Osteocyte (in vitro differentiated cells): ENCODE data around the gene IGF2R. TPM values are rescaled to one million over a fixed set of nuclear protein-coding genes. Genes with fewer than 3 reads are reported as not detected.

ENCODE experiments used
- DNase-seq: peaks from one replicate; pipeline ENCODE4 v3.0.0; 2021; ENCODE audit warnings: mixed read lengths; ENCODE audit not compliant: unreplicated experiment; ENCODE audit errors: extremely low spot score
- H3K27ac Mint-ChIP-seq: one replicate; pipeline ENCODE4 v1.8.0; 2021; ENCODE audit warnings: mild to moderate bottlenecking, mixed read lengths; ENCODE audit not compliant: unreplicated experiment
- H3K27me3 Mint-ChIP-seq: one replicate; pipeline ENCODE4 v1.8.0; 2021; ENCODE audit warnings: mixed read lengths; ENCODE audit not compliant: unreplicated experiment
- H3K36me3 Mint-ChIP-seq: one replicate; pipeline ENCODE4 v1.8.0; 2021; ENCODE audit warnings: mixed read lengths; ENCODE audit not compliant: unreplicated experiment
- H3K4me1 Mint-ChIP-seq: one replicate; pipeline ENCODE4 v1.8.0; 2021; ENCODE audit warnings: mixed read lengths; ENCODE audit not compliant: unreplicated experiment
- H3K4me3 Mint-ChIP-seq: one replicate; pipeline ENCODE4 v1.8.0; 2021; ENCODE audit warnings: mild to moderate bottlenecking, moderate library complexity, mixed read lengths; ENCODE audit not compliant: unreplicated experiment
- H3K9me3 Mint-ChIP-seq: one replicate; pipeline ENCODE4 v1.8.0; 2021; ENCODE audit warnings: mixed read lengths; ENCODE audit not compliant: unreplicated experiment
- CTCF ChIP-seq: fragments of 200-600 bp; sonication (generic); IDR thresholded peaks from 2 replicates; pipeline ENCODE4 v1.5.0; 2021; ENCODE audit warnings: antibody characterized with exemption, mild to moderate bottlenecking, moderate library complexity
- total RNA-seq: library from RNA; stranded (reverse); gene quantifications from 2 replicates; pipeline ENCODE4 v1.2.1, GENCODE V29; 2021

IGF2R gene
- total RNA-seq, 1 donor from 2014 or later: 196 TPM

- Mint-ChIP-seq H3K4me3 (no peak overlapping the region), H3K27me3 (no peaks in the 10 kb centered on the region), H3K27ac (no peak overlapping the region), H3K9me3 (no peaks in the 10 kb centered on the region), H3K36me3 (peaks cover 46% of the 10 kb centered on the region), H3K4me1 (peaks cover 14% of the 10 kb centered on the region)
- TF ChIP-seq CTCF: no peak
- no peak for DNase-seq
Measured at GRCh38 chr6:160015778-160016684, 47.1 kb downstream of the IGF2R start.

- no peaks in the 10 kb centered on the region for H3K9me3 Mint-ChIP-seq
- H3K36me3 Mint-ChIP-seq: peaks cover 15% of the 10 kb centered on the region
- H3K4me1 Mint-ChIP-seq: no peaks in the 10 kb centered on the region
- H3K27ac Mint-ChIP-seq: no peak overlapping the region
- TF ChIP-seq CTCF: no peak
- no peak for DNase-seq
- H3K27me3 Mint-ChIP-seq: no peaks in the 10 kb centered on the region
- no peak overlapping the region for H3K4me3 Mint-ChIP-seq
Measured at GRCh38 chr6:160022101-160022500, 53.2 kb downstream of the IGF2R start.

- no peak for TF ChIP-seq CTCF
- peaks cover 21% of the 10 kb centered on the region for H3K36me3 Mint-ChIP-seq
- H3K9me3 Mint-ChIP-seq: no peaks in the 10 kb centered on the region
- no peaks in the 10 kb centered on the region for H3K27me3 Mint-ChIP-seq
- H3K4me3 Mint-ChIP-seq: no peak overlapping the region
- DNase-seq: no peak
- no peak overlapping the region for H3K27ac Mint-ChIP-seq
- H3K4me1 Mint-ChIP-seq: peaks cover 4% of the 10 kb centered on the region
Measured at GRCh38 chr6:160022793-160023192, 53.9 kb downstream of the IGF2R start.

GRCh38 chr6:160024152-160024551 is 55.3 kb downstream of the IGF2R start:
- DNase-seq: no peak
- H3K4me1 Mint-ChIP-seq: peaks cover 9% of the 10 kb centered on the region
- TF ChIP-seq CTCF: no peak
- H3K9me3 Mint-ChIP-seq: no peaks in the 10 kb centered on the region
- peaks cover 18% of the 10 kb centered on the region for H3K36me3 Mint-ChIP-seq
- no peak overlapping the region for H3K4me3 Mint-ChIP-seq
- no peaks in the 10 kb centered on the region for H3K27me3 Mint-ChIP-seq
- no peak overlapping the region for H3K27ac Mint-ChIP-seq

- peaks cover 29% of the 10 kb centered on the region for H3K36me3 Mint-ChIP-seq
- H3K4me3 Mint-ChIP-seq: no peak overlapping the region
- no peaks in the 10 kb centered on the region for H3K27me3 Mint-ChIP-seq
- no peak for TF ChIP-seq CTCF
- no peaks in the 10 kb centered on the region for H3K9me3 Mint-ChIP-seq
- H3K27ac Mint-ChIP-seq: no peak overlapping the region
- no peak for DNase-seq
- peaks cover 33% of the 10 kb centered on the region for H3K4me1 Mint-ChIP-seq
Measured at GRCh38 chr6:160027076-160027475, 58.2 kb downstream of the IGF2R start.
